Measurements from ENCODE around the gene ESRRG. TPM values are rescaled to one million over a fixed set of nuclear protein-coding genes. Genes with fewer than 3 reads are reported as not detected.
"Not testable (repeated sequence)": the region's sequence is repeated elsewhere in the genome, so short reads cannot be mapped to it uniquely, and the experiment has no call there.

The ESRRG gene
- polyA plus RNA-seq, 4 donors: 1.9 to 54.3 (median 42.6) TPM

DNA sequence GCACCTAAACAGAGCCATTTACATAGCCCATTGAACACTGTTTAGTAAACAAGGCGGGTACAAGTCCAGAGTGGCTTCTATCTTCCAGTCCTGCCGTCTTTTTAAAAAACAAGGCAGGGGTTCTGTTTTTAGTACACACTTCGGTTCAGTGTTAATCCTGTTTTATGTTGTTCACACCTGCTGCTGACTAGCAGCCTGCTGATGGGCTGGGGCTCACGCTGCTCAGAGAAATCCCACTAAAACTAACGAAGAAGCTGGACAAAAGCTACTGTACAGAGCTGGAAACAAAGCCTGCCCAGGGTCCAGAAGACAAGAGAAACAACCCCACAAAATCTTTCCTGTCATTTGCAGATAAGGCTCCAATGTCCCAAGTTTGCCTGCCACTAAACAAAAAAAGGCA is 13.2 kb downstream of the ESRRG start:
- no peak for DNase-seq (ENCODE audit: low read depth in 4 of 4, low spot score in 3 of 4)

GRCh38 chr1:216705676-216706075 is 17.6 kb downstream of the ESRRG start:
- no peak for DNase-seq (ENCODE audit: low read depth in 4 of 4, low spot score in 3 of 4)

DNA sequence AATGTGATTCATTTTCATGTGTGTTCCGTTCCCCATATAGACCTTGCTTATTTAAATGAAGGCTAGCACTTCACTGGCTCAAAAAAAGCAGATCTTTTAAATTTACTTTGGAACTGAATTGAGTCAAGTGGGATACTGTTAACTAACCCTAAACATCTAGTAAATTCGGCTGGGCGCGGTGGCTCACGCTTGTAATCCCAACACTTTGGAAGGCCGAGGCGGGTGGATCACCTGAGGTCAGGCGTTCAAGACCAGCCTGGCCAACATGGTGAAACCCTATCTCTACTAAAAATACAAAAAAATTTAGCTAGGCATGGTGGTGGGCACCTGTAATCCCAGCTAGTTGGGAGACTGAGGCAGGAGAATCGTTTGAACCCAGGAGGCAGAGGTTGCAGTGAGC is 19.2 kb downstream of the ESRRG start:
- DNase-seq (ENCODE audit: low read depth in 4 of 4, low spot score in 3 of 4): not testable (repeated sequence)

DNA sequence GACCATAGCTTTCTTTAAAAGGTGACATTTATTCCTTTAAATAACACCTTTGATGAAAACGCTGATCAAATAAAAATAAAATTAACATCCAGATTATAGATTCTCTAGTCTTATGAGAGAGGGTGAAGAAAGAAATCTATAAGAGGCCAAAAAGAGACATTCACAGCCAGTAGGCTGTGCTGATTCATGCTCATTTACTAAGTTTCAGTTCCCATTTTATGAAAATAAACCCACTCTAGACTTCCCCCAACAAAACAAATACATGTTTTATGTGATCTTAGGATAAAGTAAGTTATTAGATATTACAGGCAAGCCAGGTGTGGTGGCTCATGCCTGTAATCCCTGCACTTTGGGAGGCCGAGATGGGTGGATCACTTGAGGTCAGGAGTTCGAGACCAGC is 21.1 kb downstream of the ESRRG start:
- DNase-seq (ENCODE audit: low read depth in 4 of 4, low spot score in 3 of 4): no peak

DNA sequence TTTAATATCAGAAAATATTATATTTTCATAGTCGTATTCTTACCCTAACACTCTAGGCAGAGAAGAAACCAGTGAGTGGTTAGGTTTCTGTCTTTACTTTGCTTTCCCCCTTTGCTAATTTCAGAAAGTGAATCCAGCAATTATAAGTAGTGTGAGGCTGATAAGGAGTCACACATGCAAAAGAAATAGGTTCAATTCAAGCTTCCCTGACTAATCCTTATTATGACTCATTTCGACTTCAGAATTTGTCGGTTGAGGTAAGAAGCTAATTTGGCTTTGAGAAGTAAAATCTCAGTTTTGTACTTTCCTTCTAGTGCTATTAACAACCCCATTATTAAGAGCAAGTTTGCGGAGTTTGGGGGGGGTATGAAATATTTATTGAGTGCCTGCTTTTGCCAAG is 22.4 kb downstream of the ESRRG start:
- no peak for DNase-seq (ENCODE audit: low read depth in 4 of 4, low spot score in 3 of 4)

DNA sequence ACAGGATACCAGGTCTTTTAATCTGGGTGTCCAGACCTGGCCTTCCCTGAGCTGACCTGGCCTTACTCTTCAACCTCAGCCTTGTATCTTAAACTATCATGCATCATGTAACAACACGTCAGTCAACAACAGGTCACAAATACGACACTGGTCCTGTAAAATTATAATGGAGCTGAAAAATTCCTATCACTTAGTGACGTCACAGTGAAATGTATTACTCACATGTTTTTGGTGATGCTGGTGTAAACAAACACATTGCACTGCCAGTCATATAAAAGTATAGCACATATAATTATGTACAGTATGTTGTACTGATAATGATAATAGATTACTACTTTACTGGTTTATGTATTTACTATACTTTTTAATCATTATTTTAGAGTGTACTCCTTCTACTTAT is 31.5 kb downstream of the ESRRG start:
- no peak for DNase-seq (ENCODE audit: low read depth in 4 of 4, low spot score in 3 of 4)

DNA sequence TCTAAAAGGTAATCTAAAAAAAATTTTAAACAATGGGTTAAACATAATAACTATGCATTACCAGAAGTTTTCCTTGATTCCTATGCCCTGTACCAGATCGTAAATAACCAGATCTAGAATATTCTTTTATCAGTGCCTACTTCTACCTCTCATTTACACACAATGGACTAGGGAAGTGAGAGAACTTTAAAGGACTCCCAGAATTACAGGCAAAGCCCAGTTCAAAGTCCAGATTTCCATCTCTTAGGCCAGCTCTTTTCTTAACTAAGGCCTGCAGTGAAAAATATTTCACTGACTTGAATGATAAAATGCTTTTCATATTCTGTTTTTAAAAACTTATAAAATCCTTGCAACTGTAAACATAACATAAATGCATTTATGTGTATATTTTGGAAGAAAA is 32.6 kb downstream of the ESRRG start:
- no peak for DNase-seq (ENCODE audit: low read depth in 4 of 4, low spot score in 3 of 4)

DNA sequence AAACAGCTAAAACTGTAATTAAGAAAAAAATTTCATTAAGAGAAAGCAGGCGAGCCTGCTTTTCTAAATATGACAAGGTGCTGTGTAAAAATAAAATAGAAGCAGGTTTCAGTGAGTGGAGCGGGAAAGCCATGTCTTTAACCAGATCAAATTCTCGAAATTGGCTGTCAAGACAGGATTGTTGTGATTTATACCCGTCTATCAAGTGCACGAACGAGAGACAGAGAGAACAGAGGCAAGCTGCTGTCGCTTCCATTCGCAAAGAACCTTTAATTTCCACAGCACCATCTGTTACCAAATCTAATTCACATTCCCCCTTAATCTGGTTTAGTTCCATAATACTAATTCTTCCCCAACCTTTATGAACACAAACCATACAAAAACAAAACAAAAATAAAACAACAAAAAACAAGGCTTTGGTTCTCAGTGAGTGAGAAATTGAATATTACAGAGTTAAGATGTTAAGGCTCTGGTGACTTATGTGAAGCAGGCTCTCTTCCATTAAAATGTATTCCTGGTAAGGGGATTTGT is 35.0 kb downstream of the ESRRG start:
- no peak for DNase-seq (ENCODE audit: low read depth in 4 of 4, low spot score in 3 of 4)

GRCh38 chr1:216686860-216687766 is 36.1 kb downstream of the ESRRG start:
- DNase-seq (ENCODE audit: low read depth in 4 of 4, low spot score in 3 of 4): no peak

- DNase-seq (ENCODE audit: low read depth in 4 of 4, low spot score in 3 of 4): no peak
Measured at GRCh38 chr1:216682752-216683151, 40.5 kb downstream of the ESRRG start.

- DNase-seq (ENCODE audit: low read depth in 4 of 4, low spot score in 3 of 4): no peak
Measured at GRCh38 chr1:216679108-216679507, 44.1 kb downstream of the ESRRG start.

DNA sequence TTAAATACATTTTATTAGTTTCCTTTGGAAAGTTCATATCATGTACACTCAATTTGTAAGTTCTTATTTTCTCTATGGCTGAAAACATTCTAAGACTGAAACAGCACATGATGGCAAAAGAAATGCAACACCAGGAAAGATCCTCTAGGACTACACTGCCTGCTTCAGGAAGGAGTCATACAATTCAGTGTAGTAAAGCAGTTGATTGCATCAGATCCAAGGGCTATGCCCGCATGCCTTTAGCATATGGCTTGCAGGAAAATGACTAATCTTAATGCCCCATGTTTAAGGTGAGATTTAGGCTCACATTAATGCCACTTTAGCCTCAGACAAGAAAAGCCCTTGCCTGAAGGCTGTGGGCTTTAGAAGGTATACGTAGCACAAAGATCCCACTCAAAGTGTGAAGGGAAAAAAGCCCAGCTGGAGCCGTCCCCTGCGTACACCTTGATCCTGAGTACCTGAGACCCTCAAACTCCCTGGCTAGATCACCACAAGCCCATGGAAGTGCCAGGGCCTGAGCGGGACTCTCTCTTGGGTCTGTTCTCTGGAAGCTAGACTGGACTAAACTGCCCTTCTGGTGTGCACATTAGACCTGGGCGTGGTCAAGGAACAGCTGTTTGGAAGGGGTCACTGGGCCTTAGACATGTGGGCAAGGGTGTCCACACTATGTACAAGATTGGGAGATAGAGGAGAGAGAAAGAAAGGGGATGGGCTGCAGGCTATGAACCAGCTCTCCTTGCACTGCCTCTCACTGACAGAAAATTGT is 52.9 kb downstream of the ESRRG start:
- DNase-seq (ENCODE audit: low read depth in 4 of 4, low spot score in 3 of 4): no peak

DNA sequence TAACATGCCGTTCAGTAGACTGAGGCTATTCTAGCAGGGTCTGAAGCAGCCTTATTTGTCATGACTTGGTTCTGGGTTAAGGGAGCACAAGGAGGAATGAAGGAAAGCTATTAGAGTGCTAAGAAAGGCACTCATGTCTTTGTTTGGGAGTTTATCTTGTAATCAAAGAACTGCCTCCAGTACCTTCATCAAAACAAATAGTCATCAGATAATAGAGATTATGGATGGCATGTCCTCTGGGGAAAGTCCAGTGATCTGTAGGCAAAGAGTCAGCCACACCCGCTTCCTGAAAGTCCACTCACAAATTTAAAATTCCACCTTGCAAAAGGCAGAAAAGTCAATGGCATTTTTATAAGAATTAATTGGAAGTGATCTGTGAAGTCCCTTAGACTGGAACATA is 56.8 kb downstream of the ESRRG start:
- DNase-seq (ENCODE audit: low read depth in 4 of 4, low spot score in 3 of 4): no peak

DNA sequence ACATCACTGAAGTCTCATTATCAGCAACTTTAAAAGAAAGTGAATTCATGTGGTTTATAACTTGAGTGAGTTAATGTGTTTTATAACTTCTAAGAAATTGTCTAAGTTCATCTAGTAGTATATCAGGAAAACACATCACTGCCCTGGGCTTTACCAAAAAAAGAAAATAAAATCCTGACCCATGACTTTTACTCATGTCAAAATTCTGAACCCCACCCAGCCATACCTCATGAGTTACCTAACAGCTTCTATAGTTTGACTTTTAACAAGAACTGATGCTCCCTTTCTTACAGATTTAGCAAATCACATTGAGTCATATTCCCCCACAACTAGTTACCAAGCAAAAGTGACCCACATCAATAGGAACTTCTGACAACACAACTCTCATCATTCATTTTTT is 57.4 kb downstream of the ESRRG start:
- no peak for DNase-seq (ENCODE audit: low read depth in 4 of 4, low spot score in 3 of 4)

- DNase-seq (ENCODE audit: low read depth in 4 of 4, low spot score in 3 of 4): no peak
Measured at GRCh38 chr1:216665406-216665805, 57.8 kb downstream of the ESRRG start.

- DNase-seq (ENCODE audit: low read depth in 4 of 4, low spot score in 3 of 4): no peak
Measured at GRCh38 chr1:216662681-216663080, 60.5 kb downstream of the ESRRG start.

GRCh38 chr1:216660561-216660960 is 62.7 kb downstream of the ESRRG start:
- no peak for DNase-seq (ENCODE audit: low read depth in 4 of 4, low spot score in 3 of 4)

GRCh38 chr1:216653001-216653400 is 70.2 kb downstream of the ESRRG start:
- DNase-seq (ENCODE audit: low read depth in 4 of 4, low spot score in 3 of 4): no peak

DNA sequence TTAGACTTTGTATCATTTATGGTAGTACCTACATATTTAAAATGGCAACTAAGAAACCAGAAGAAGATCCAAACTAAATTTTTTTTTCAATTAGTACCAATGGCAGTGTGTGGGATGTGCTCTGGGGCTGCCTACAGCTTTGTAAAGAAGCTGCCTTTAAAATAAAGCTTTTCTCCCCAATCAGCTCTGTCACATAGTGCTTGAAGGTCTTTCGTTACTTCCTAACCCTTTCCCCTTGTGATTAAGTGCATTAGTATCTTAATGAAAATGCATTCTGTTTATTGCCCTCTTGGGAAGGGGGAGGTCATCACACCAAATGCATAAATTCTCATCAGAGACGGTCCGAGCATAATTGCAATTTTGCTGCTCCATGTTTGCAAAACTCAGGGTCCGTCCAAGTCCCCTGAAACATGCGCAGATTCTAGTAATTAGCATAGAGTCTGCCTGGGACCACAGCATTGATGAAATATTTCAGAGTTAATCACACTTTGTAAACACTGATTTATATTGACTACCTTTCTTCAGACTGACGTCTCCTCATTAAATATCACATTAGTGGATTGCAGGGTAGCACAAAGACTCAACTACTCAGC is 71.3 kb downstream of the ESRRG start:
- DNase-seq (ENCODE audit: low read depth in 4 of 4, low spot score in 3 of 4): no peak

DNA sequence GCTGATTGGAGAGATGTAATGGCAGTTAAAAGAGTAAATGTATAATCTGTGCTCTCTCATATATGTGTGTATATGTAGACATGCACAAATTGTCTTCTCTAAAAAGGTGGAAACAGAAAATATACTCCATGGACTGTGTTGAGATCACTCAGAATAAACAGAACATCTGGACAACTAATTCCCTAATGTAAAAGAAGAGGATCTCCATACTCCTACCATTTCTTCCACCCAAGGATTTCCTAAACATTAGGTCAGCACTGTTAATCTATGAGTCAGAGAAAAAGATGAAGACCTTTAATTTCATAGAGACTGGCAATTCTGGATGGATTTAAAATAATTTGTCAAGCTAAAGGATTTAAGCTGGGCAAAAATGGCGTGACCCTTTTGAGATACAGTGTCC is 80.1 kb downstream of the ESRRG start:
- DNase-seq (ENCODE audit: low read depth in 4 of 4, low spot score in 3 of 4): no peak
